ENCODE data around the gene TMEM51.

DNA sequence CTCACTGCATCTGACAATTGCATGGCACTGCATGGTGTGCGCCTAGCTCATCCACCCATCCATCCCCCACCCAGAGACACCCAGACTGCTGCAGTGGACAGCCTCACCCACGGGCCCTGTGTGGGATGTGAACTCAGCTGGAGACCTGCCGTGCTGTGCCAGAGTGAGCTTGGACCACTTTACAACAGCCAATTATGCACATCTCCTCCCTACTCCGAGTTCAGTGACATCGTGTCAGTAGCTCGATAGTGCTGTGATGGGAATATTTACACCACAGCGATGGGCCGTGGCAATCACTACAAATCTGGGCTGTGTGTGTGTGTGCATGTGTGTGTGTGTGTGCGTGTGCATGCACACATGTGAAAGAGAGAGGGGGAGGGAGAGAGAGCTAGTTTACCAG lies 42.5 kb downstream of the TMEM51 start:
- no peak for TF ChIP-seq JUN (CRISPR knock-in tag; IDR thresholded peaks at IDR 0.05)
- TF ChIP-seq, protein P1, sequence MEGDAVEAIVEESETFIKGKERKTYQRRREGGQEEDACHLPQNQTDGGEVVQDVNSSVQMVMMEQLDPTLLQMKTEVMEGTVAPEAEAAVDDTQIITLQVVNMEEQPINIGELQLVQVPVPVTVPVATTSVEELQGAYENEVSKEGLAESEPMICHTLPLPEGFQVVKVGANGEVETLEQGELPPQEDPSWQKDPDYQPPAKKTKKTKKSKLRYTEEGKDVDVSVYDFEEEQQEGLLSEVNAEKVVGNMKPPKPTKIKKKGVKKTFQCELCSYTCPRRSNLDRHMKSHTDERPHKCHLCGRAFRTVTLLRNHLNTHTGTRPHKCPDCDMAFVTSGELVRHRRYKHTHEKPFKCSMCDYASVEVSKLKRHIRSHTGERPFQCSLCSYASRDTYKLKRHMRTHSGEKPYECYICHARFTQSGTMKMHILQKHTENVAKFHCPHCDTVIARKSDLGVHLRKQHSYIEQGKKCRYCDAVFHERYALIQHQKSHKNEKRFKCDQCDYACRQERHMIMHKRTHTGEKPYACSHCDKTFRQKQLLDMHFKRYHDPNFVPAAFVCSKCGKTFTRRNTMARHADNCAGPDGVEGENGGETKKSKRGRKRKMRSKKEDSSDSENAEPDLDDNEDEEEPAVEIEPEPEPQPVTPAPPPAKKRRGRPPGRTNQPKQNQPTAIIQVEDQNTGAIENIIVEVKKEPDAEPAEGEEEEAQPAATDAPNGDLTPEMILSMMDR (IDR thresholded peaks at IDR 0.05), result no peak
- TF ChIP-seq, protein P2, sequence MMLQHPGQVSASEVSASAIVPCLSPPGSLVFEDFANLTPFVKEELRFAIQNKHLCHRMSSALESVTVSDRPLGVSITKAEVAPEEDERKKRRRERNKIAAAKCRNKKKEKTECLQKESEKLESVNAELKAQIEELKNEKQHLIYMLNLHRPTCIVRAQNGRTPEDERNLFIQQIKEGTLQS (CRISPR knock-in tag; conservative IDR thresholded peaks at IDR 0.05), result no peak
- TF ChIP-seq ZNF263 (CRISPR knock-in tag; IDR thresholded peaks at IDR 0.05; ENCODE audit: low read depth), result no peak
- TF ChIP-seq, protein P3, sequence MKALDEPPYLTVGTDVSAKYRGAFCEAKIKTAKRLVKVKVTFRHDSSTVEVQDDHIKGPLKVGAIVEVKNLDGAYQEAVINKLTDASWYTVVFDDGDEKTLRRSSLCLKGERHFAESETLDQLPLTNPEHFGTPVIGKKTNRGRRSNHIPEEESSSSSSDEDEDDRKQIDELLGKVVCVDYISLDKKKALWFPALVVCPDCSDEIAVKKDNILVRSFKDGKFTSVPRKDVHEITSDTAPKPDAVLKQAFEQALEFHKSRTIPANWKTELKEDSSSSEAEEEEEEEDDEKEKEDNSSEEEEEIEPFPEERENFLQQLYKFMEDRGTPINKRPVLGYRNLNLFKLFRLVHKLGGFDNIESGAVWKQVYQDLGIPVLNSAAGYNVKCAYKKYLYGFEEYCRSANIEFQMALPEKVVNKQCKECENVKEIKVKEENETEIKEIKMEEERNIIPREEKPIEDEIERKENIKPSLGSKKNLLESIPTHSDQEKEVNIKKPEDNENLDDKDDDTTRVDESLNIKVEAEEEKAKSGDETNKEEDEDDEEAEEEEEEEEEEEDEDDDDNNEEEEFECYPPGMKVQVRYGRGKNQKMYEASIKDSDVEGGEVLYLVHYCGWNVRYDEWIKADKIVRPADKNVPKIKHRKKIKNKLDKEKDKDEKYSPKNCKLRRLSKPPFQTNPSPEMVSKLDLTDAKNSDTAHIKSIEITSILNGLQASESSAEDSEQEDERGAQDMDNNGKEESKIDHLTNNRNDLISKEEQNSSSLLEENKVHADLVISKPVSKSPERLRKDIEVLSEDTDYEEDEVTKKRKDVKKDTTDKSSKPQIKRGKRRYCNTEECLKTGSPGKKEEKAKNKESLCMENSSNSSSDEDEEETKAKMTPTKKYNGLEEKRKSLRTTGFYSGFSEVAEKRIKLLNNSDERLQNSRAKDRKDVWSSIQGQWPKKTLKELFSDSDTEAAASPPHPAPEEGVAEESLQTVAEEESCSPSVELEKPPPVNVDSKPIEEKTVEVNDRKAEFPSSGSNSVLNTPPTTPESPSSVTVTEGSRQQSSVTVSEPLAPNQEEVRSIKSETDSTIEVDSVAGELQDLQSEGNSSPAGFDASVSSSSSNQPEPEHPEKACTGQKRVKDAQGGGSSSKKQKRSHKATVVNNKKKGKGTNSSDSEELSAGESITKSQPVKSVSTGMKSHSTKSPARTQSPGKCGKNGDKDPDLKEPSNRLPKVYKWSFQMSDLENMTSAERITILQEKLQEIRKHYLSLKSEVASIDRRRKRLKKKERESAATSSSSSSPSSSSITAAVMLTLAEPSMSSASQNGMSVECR (CRISPR knock-in tag; IDR thresholded peaks at IDR 0.05; ENCODE audit: borderline replicate concordance), result no peak
- TF ChIP-seq, protein P4, sequence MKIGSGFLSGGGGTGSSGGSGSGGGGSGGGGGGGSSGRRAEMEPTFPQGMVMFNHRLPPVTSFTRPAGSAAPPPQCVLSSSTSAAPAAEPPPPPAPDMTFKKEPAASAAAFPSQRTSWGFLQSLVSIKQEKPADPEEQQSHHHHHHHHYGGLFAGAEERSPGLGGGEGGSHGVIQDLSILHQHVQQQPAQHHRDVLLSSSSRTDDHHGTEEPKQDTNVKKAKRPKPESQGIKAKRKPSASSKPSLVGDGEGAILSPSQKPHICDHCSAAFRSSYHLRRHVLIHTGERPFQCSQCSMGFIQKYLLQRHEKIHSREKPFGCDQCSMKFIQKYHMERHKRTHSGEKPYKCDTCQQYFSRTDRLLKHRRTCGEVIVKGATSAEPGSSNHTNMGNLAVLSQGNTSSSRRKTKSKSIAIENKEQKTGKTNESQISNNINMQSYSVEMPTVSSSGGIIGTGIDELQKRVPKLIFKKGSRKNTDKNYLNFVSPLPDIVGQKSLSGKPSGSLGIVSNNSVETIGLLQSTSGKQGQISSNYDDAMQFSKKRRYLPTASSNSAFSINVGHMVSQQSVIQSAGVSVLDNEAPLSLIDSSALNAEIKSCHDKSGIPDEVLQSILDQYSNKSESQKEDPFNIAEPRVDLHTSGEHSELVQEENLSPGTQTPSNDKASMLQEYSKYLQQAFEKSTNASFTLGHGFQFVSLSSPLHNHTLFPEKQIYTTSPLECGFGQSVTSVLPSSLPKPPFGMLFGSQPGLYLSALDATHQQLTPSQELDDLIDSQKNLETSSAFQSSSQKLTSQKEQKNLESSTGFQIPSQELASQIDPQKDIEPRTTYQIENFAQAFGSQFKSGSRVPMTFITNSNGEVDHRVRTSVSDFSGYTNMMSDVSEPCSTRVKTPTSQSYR (CRISPR knock-in tag; IDR thresholded peaks at IDR 0.05), result no peak
